ENCODE measurements around the gene AMMECR1. TPM values are rescaled to one million over a fixed set of nuclear protein-coding genes. Genes with fewer than 3 reads are reported as not detected.

Gene AMMECR1
- total and polyA plus RNA-seq, 2 of the 13 experiments (the other 11 are each of a cell fraction or from before 2014, with no cell fraction given), result 3.1 to 7.5 TPM

DNA sequence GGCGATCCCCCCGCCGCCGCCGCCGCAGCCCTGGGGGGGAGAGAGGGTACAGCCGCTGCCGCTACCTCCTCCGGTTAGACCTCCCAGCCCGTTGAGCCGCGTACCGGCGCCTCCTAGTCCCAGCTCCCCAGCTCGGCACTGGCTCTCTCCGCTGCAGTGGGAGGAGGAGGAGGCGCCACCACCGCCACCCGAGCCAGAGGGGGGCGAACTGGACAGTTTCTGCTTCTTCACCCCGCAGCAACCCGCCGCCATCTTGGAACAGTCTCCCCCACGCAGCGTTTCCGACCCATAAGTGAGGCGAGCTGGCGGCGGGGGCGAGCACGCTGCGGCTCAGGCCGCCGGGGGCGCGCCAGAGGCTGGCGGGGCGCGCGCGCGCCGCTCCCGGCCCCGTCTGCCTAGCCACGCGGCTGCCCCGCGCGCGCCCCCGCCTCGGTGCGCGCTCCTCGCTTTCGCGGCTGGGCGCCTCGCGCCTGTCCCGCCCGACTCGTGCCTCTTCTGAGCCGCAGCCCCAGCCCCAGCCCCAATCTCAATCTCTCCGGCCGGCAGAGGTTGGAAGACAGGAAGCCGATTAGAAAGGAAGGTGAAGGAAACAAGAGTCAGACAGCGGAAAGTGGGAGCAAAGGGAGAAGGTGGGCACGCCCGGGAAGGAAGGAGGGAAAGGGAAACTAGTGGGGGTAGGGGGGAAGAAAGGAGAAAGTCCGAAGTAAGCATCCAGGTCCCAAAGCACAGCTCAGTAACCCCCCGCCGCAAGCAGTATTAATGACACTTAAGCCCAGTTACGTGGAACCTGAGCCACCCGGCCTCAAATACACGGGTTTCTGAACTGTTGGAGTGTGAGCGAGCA lies at the start of gene AMMECR1 (continued):
- peak; percentile 24; the same call in 1 of the 2 replicates for TF ChIP-seq TFDP2 (CRISPR knock-in tag; IDR thresholded peaks at IDR 0.05)
- TF ChIP-seq, protein P1, sequence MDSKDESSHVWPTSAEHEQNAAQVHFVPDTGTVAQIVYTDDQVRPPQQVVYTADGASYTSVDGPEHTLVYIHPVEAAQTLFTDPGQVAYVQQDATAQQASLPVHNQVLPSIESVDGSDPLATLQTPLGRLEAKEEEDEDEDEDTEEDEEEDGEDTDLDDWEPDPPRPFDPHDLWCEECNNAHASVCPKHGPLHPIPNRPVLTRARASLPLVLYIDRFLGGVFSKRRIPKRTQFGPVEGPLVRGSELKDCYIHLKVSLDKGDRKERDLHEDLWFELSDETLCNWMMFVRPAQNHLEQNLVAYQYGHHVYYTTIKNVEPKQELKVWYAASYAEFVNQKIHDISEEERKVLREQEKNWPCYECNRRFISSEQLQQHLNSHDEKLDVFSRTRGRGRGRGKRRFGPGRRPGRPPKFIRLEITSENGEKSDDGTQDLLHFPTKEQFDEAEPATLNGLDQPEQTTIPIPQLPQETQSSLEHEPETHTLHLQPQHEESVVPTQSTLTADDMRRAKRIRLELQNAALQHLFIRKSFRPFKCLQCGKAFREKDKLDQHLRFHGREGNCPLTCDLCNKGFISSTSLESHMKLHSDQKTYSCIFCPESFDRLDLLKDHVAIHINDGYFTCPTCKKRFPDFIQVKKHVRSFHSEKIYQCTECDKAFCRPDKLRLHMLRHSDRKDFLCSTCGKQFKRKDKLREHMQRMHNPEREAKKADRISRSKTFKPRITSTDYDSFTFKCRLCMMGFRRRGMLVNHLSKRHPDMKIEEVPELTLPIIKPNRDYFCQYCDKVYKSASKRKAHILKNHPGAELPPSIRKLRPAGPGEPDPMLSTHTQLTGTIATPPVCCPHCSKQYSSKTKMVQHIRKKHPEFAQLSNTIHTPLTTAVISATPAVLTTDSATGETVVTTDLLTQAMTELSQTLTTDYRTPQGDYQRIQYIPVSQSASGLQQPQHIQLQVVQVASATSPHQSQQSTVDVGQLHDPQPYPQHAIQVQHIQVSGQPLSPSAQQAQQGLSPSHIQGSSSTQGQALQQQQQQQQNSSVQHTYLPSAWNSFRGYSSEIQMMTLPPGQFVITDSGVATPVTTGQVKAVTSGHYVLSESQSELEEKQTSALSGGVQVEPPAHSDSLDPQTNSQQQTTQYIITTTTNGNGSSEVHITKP (CRISPR knock-in tag; IDR thresholded peaks at IDR 0.05; ENCODE audit: low read depth), result no peak
- no peak for TF ChIP-seq ZBTB49 (CRISPR knock-in tag; IDR thresholded peaks at IDR 0.05; ENCODE audit: borderline replicate concordance)
- no peak for TF ChIP-seq IKZF5 (CRISPR knock-in tag; IDR thresholded peaks at IDR 0.05)
- TF ChIP-seq ARHGAP35 (CRISPR knock-in tag; IDR thresholded peaks at IDR 0.05; ENCODE audit: borderline replicate concordance), result no peak
- peak; percentile 34; the same call in 1 of the 2 replicates for TF ChIP-seq GABPB1 (CRISPR knock-in tag; IDR thresholded peaks at IDR 0.05)
- TF ChIP-seq POLR2A (IDR thresholded peaks at IDR 0.05; ENCODE audit: insufficient read depth in 1 of 2, low read depth in 2 of 2, low read length in 2 of 2), result peak; percentile 71; a peak in 3 of 4 replicates
- TF ChIP-seq, protein P2, sequence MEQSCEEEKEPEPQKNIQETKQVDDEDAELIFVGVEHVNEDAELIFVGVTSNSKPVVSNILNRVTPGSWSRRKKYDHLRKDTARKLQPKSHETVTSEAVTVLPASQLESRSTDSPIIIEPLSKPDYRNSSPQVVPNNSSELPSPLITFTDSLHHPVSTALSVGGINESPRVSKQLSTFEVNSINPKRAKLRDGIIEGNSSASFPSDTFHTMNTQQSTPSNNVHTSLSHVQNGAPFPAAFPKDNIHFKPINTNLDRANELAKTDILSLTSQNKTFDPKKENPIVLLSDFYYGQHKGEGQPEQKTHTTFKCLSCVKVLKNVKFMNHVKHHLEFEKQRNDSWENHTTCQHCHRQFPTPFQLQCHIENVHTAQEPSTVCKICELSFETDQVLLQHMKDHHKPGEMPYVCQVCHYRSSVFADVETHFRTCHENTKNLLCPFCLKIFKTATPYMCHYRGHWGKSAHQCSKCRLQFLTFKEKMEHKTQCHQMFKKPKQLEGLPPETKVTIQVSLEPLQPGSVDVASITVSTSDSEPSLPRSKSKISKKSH (CRISPR knock-in tag; IDR thresholded peaks at IDR 0.05; ENCODE audit: borderline replicate concordance), result no peak
- no peak for TF ChIP-seq SMARCE1 (IDR thresholded peaks at IDR 0.05; ENCODE audit: borderline replicate concordance)
- TF ChIP-seq SALL1 (CRISPR knock-in tag; IDR thresholded peaks at IDR 0.05), result peak; percentile 31; the same call in 1 of the 2 replicates
- TF ChIP-seq NR2C2 (CRISPR knock-in tag; IDR thresholded peaks at IDR 0.05; ENCODE audit: borderline replicate concordance), result no peak
- TF ChIP-seq, protein P3, sequence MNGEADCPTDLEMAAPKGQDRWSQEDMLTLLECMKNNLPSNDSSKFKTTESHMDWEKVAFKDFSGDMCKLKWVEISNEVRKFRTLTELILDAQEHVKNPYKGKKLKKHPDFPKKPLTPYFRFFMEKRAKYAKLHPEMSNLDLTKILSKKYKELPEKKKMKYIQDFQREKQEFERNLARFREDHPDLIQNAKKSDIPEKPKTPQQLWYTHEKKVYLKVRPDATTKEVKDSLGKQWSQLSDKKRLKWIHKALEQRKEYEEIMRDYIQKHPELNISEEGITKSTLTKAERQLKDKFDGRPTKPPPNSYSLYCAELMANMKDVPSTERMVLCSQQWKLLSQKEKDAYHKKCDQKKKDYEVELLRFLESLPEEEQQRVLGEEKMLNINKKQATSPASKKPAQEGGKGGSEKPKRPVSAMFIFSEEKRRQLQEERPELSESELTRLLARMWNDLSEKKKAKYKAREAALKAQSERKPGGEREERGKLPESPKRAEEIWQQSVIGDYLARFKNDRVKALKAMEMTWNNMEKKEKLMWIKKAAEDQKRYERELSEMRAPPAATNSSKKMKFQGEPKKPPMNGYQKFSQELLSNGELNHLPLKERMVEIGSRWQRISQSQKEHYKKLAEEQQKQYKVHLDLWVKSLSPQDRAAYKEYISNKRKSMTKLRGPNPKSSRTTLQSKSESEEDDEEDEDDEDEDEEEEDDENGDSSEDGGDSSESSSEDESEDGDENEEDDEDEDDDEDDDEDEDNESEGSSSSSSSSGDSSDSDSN (CRISPR knock-in tag; IDR thresholded peaks at IDR 0.05), result peak; percentile 60; the same call in 1 of the 2 replicates
- TF ChIP-seq ZSCAN30 (CRISPR knock-in tag; IDR thresholded peaks at IDR 0.05), result no peak
- TF ChIP-seq SMYD3 (CRISPR knock-in tag; IDR thresholded peaks at IDR 0.05), result no peak
- TF ChIP-seq KDM4B (CRISPR knock-in tag; IDR thresholded peaks at IDR 0.05), result no peak

Data from HepG2 (cell line).